ENCODE results near the gene CLCN6. TPM values are rescaled to one million over a fixed set of nuclear protein-coding genes. Genes with fewer than 3 reads are reported as not detected.

Gene CLCN6
- total and polyA plus RNA-seq, 2 of the 13 experiments (the other 11 are each of a cell fraction or from before 2014, with no cell fraction given), result 14.9 to 19.3 TPM

DNA sequence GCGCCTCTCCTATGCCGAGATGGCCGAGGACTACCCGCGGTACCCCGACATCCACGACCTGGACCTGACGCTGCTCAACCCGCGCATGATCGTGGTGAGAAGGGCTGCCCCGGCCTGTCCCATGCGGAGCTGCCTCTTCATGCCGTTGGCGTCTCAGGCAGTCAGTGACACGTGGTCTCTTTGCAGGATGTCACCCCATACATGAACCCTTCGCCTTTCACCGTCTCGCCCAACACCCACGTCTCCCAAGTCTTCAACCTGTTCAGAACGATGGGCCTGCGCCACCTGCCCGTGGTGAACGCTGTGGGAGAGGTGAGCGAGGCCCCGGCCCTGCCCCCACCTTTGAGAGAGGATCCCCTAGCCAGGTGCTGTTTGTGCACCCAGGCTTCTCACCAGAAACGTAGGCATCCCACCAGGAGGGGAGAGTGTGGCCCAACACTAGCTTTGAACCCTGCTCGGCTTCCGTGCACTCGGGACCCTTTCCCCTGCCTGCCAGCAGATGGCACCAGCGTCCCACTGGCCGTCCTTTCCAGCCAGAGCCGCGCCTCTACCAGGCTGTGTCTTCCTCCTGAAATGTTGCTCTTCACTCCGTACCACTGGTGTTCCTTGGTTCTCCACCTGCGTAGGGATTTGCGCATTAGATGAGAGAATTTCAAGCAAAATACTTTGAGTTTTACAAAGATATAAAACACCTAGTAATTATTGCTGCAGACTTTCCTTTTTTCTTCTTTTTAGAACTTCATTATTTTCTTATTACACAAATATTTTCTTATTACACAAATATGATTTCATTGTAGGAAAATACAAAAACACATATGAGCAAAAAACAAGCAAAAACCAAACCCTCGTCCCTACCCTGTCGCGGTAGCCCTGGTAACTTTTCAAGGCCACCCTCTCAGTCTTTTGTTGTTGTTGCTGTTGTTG lies 32.6 kb downstream of the CLCN6 start (continued):
- TF ChIP-seq FOXA1 (IDR thresholded peaks at IDR 0.05), result no peak
- TF ChIP-seq FOXA1 (CRISPR knock-in tag; IDR thresholded peaks at IDR 0.05), result 0 out of 2 replicates have a peak, but pooled peaks have one; percentile 10
- no peak for TF ChIP-seq SRSF1 (optimal IDR thresholded peaks at IDR 0.05; ENCODE audit: low read depth, low read length)
- no peak for TF ChIP-seq ZNF879 (CRISPR knock-in tag; IDR thresholded peaks at IDR 0.05)
- TF ChIP-seq, protein P1, sequence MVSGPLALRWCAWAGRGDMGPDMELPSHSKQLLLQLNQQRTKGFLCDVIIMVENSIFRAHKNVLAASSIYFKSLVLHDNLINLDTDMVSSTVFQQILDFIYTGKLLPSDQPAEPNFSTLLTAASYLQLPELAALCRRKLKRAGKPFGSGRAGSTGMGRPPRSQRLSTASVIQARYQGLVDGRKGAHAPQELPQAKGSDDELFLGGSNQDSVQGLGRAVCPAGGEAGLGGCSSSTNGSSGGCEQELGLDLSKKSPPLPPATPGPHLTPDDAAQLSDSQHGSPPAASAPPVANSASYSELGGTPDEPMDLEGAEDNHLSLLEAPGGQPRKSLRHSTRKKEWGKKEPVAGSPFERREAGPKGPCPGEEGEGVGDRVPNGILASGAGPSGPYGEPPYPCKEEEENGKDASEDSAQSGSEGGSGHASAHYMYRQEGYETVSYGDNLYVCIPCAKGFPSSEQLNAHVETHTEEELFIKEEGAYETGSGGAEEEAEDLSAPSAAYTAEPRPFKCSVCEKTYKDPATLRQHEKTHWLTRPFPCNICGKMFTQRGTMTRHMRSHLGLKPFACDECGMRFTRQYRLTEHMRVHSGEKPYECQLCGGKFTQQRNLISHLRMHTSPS (CRISPR knock-in tag; IDR thresholded peaks at IDR 0.05; ENCODE audit: low read depth), result no peak
- TF ChIP-seq HNRNPH1 (optimal IDR thresholded peaks at IDR 0.05; ENCODE audit: low read depth, low read length), result no peak
- peak; percentile 44 for TF ChIP-seq GABPB1 (CRISPR knock-in tag; IDR thresholded peaks at IDR 0.05)
- no peak for TF ChIP-seq KLF15 (CRISPR knock-in tag; IDR thresholded peaks at IDR 0.05; ENCODE audit: borderline replicate concordance)
- TF ChIP-seq ZNF788 (CRISPR knock-in tag; IDR thresholded peaks at IDR 0.05; ENCODE audit: borderline replicate concordance), result no peak
- TF ChIP-seq ZNF431 (CRISPR knock-in tag; IDR thresholded peaks at IDR 0.05; ENCODE audit: borderline replicate concordance, low read depth), result no peak
- no peak for TF ChIP-seq PRMT3 (CRISPR knock-in tag; IDR thresholded peaks at IDR 0.05; ENCODE audit: borderline replicate concordance, low read depth)
- TF ChIP-seq, protein P2, sequence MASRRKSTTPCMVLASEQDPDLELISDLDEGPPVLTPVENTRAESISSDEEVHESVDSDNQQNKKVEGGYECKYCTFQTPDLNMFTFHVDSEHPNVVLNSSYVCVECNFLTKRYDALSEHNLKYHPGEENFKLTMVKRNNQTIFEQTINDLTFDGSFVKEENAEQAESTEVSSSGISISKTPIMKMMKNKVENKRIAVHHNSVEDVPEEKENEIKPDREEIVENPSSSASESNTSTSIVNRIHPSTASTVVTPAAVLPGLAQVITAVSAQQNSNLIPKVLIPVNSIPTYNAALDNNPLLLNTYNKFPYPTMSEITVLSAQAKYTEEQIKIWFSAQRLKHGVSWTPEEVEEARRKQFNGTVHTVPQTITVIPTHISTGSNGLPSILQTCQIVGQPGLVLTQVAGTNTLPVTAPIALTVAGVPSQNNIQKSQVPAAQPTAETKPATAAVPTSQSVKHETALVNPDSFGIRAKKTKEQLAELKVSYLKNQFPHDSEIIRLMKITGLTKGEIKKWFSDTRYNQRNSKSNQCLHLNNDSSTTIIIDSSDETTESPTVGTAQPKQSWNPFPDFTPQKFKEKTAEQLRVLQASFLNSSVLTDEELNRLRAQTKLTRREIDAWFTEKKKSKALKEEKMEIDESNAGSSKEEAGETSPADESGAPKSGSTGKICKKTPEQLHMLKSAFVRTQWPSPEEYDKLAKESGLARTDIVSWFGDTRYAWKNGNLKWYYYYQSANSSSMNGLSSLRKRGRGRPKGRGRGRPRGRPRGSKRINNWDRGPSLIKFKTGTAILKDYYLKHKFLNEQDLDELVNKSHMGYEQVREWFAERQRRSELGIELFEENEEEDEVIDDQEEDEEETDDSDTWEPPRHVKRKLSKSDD (CRISPR knock-in tag; IDR thresholded peaks at IDR 0.05; ENCODE audit: low read depth), result no peak
- TF ChIP-seq HNF4G (IDR thresholded peaks at IDR 0.05; ENCODE audit: borderline replicate concordance, low read depth, low read length), result no peak
- TF ChIP-seq HNF4G (CRISPR knock-in tag; IDR thresholded peaks at IDR 0.05; ENCODE audit: borderline replicate concordance, low read depth), result no peak
- no peak for TF ChIP-seq ZNF543 (CRISPR knock-in tag; IDR thresholded peaks at IDR 0.05)
- TF ChIP-seq FOXC1 (CRISPR knock-in tag; IDR thresholded peaks at IDR 0.05; ENCODE audit: borderline replicate concordance), result no peak
- no peak for TF ChIP-seq U2AF1 (optimal IDR thresholded peaks at IDR 0.05; ENCODE audit: low read depth, low read length)
- TF ChIP-seq, protein P3, sequence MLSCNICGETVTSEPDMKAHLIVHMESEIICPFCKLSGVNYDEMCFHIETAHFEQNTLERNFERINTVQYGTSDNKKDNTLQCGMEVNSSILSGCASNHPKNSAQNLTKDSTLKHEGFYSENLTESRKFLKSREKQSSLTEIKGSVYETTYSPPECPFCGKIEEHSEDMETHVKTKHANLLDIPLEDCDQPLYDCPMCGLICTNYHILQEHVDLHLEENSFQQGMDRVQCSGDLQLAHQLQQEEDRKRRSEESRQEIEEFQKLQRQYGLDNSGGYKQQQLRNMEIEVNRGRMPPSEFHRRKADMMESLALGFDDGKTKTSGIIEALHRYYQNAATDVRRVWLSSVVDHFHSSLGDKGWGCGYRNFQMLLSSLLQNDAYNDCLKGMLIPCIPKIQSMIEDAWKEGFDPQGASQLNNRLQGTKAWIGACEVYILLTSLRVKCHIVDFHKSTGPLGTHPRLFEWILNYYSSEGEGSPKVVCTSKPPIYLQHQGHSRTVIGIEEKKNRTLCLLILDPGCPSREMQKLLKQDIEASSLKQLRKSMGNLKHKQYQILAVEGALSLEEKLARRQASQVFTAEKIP (CRISPR knock-in tag; IDR thresholded peaks at IDR 0.05; ENCODE audit: borderline replicate concordance), result no peak
- TF ChIP-seq, protein P4, sequence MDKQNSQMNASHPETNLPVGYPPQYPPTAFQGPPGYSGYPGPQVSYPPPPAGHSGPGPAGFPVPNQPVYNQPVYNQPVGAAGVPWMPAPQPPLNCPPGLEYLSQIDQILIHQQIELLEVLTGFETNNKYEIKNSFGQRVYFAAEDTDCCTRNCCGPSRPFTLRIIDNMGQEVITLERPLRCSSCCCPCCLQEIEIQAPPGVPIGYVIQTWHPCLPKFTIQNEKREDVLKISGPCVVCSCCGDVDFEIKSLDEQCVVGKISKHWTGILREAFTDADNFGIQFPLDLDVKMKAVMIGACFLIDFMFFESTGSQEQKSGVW (CRISPR knock-in tag; IDR thresholded peaks at IDR 0.05; ENCODE audit: borderline replicate concordance), result no peak
- TF ChIP-seq MAFF (IDR thresholded peaks at IDR 0.05; ENCODE audit: low read depth, low read length), result no peak
- TF ChIP-seq ZSCAN20 (CRISPR knock-in tag; IDR thresholded peaks at IDR 0.05; ENCODE audit: borderline replicate concordance), result no peak
- TF ChIP-seq, protein P5, sequence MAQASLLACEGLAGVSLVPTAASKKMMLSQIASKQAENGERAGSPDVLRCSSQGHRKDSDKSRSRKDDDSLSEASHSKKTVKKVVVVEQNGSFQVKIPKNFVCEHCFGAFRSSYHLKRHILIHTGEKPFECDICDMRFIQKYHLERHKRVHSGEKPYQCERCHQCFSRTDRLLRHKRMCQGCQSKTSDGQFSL (CRISPR knock-in tag; IDR thresholded peaks at IDR 0.05), result no peak

Measured in HepG2 (cell line).